GM12878 (cell line): ENCODE data around the gene ARHGDIA. TPM values are rescaled to one million over a fixed set of nuclear protein-coding genes. Genes with fewer than 3 reads are reported as not detected.

Experiments used
- BACH1 ChIP-seq: fragments of 450-650 bp; IDR thresholded peaks from 2 replicates; pipeline ENCODE4 v1.6.1; 2017; ENCODE audit warnings: mild to moderate bottlenecking, borderline replicate concordance
- BRCA1 ChIP-seq: IDR thresholded peaks from 2 replicates; pipeline ENCODE4 v1.6.1; 2011; ENCODE audit warnings: low read depth, low read length, improper control_type of control experiment
- CEBPB ChIP-seq, 2 experiments: fragments of 150-350 bp in 1 of 2; IDR thresholded peaks; 2 replicates each; pipeline ENCODE4 v1.6.1; 2012 to 2014; ENCODE audit warnings: low read depth in 2 of 2, low read length in 2 of 2, borderline replicate concordance in 1 of 2, inconsistent platforms in 1 of 2
- CHD2 ChIP-seq: IDR thresholded peaks from 2 replicates; pipeline ENCODE4 v1.6.1; 2011; ENCODE audit warnings: low read depth, low read length, improper control_type of control experiment, borderline replicate concordance
- FOXM1 ChIP-seq: IDR thresholded peaks from 2 replicates; pipeline ENCODE4 v1.6.1; 2012; ENCODE audit warnings: low read depth, mild to moderate bottlenecking, inconsistent platforms, low read length, moderate library complexity
- HDGF ChIP-seq: fragments of 450-650 bp; IDR thresholded peaks from 2 replicates; pipeline ENCODE4 v1.6.1; 2016; ENCODE audit warnings: antibody characterized with exemption
- IKZF1 ChIP-seq: fragments of 450-650 bp; conservative IDR thresholded peaks from 2 replicates; pipeline ENCODE4 v1.6.1; 2017; ENCODE audit warnings: antibody characterized with exemption, mild to moderate bottlenecking
- IRF4 ChIP-seq: IDR thresholded peaks from 2 replicates; pipeline ENCODE4 v1.6.1; 2011; ENCODE audit warnings: low read depth, low read length
- NFXL1 ChIP-seq: fragments of 450-650 bp; IDR thresholded peaks from 2 replicates; pipeline ENCODE4 v1.6.1; 2017; ENCODE audit warnings: antibody characterized with exemption, mild to moderate bottlenecking, borderline replicate concordance
- PAX5 ChIP-seq: IDR thresholded peaks from 2 replicates; pipeline ENCODE4 v1.6.1; 2011; ENCODE audit warnings: low read depth, low read length, borderline replicate concordance
- POLR2A ChIP-seq: IDR thresholded peaks from 2 replicates; pipeline ENCODE4 v1.6.1; 2011; ENCODE audit warnings: low read depth, mild to moderate bottlenecking, low read length
- RFX5 ChIP-seq: IDR thresholded peaks from 2 replicates; pipeline ENCODE4 v1.6.1; 2011; ENCODE audit warnings: low read depth, low read length, improper control_type of control experiment
- RUNX3 ChIP-seq: IDR thresholded peaks from 2 replicates; pipeline ENCODE4 v1.6.1; 2012; ENCODE audit warnings: low read length, inconsistent platforms
- SIN3A ChIP-seq: IDR thresholded peaks from 2 replicates; pipeline ENCODE4 v1.6.1; 2012; ENCODE audit warnings: low read depth, low read length, improper control_type of control experiment
- SUPT20H ChIP-seq: IDR thresholded peaks from 2 replicates; pipeline ENCODE4 v1.6.1; 2011; ENCODE audit warnings: low read depth, mild to moderate bottlenecking, low read length, moderate library complexity, borderline replicate concordance; ENCODE audit not compliant: control insufficient read depth
- ZBED1 ChIP-seq: IDR thresholded peaks from 2 replicates; pipeline ENCODE4 v1.6.1; 2016; ENCODE audit warnings: borderline replicate concordance
- ZNF217 ChIP-seq: fragments of 450-650 bp; IDR thresholded peaks from 2 replicates; pipeline ENCODE4 v1.6.1; 2017; ENCODE audit warnings: antibody characterized with exemption, mild to moderate bottlenecking
- ZNF24 ChIP-seq: fragments of 450-650 bp; IDR thresholded peaks from 2 replicates; pipeline ENCODE4 v1.6.1; 2017; ENCODE audit warnings: antibody characterized with exemption, mild to moderate bottlenecking
- polyA plus RNA-seq, 11 experiments: library from polyadenylated mRNA; depleted of rRNA in 4 of 11; unstranded in 6 of 11; stranded (reverse) in 5 of 11; fragments of >200 nt; fragmentation: Nextera tagmentation in 4 of 11; fragmentation: Illumina TruSeq in 1 of 11; extraction: Ambion mirVana in 4 of 11; extraction: Trizol in 1 of 11; gene quantifications; 1 replicate in 1 of 11; 2 replicates in 10 of 11; pipeline versions ENCODE4 v1.2.1 to v1.2.3, GENCODE V29; 2011 to 2016; ENCODE audit warnings: inconsistent platforms in 2 of 11, missing spikeins in 2 of 11, low read depth in 1 of 11
- total RNA-seq, 4 experiments: library from RNA; depleted of rRNA in 3 of 4; stranded (reverse); fragments of >200 nt in 3 of 4; fragmentation: Illumina TruSeq in 1 of 4; extraction: Trizol in 1 of 4; gene quantifications; 2 replicates each; pipeline versions ENCODE4 v1.2.1 to v1.2.3, GENCODE V29; 2013 to 2021
- TF ChIP-seq, protein P1 (sequence below): fragments of 450-650 bp; IDR thresholded peaks from 2 replicates; pipeline ENCODE4 v1.6.1; 2017; ENCODE audit warnings: mild to moderate bottlenecking, moderate library complexity
- TF ChIP-seq, protein P2 (sequence below): fragments of 450-650 bp; IDR thresholded peaks from 2 replicates; pipeline ENCODE4 v1.6.1; 2018; ENCODE audit warnings: mild to moderate bottlenecking, low read depth, moderate library complexity; ENCODE audit not compliant: partially characterized antibody
- TF ChIP-seq, protein P3 (sequence below): fragments of 450-650 bp; IDR thresholded peaks from 2 replicates; pipeline ENCODE4 v1.6.1; 2017; ENCODE audit warnings: borderline replicate concordance

Gene ARHGDIA
- total and polyA plus RNA-seq, 10 of the 15 experiments (the other 5 are each of a cell fraction or from before 2014, with no cell fraction given): 17.9 to 552 (median 169) TPM

DNA sequence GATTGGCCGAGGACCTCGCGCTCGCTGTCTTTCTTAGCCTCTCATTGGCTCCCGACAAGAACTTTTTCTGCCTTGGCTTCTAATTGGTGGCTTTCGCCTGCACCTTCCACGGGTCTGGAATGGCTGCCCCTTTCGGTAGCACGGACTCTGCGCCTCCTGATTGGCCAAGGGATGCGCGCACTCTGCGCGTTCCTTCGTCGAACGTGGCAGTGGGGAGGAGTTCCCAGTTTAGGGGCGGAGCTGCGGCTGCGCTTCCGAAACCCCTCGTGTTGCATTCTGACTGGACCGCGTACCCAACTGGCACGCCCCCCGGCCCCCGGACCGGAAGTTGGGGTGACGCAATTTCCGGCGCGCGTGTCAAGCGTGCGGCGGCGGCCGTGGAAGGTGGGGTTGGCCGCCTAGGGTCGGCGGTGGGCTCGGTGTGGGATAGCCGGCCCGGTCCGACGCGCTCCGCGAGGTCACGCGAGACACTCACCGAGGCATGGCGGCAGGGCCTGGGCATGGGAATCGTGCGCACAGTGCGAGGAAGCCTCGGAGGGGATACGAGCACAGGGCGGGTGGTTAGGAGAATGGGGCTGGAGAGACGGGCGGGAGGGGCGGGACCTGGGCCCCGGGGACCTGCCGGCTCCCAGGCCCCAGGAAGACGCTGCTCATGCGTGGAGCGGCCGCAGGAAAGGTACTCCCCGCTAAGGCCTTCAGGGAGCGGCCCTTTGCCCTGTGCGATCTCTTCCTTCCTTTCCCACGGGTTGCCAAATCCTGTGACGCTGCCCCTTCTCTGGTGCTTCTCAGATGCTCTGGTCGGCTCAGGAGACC, 10.2 kb downstream of the ARHGDIA start (continued):
- TF ChIP-seq ZNF217 (no peak), SUPT20H (no peak), BACH1 (peak; percentile 93), IRF4 (peak; percentile 34; the same call in 1 of the 2 replicates), IKZF1 (peak; percentile 100), SIN3A (no peak; the same call in 1 of the 2 replicates), BRCA1 (no peak), ZBED1 (0 out of 2 replicates have a peak, but pooled peaks have one; percentile 25), POLR2A (peak; percentile 96), RUNX3 (peak; percentile 40), HDGF (peak; percentile 98), ZNF24 (no peak), FOXM1 (peak; percentile 83), NFXL1 (no peak; the same call in 1 of the 2 replicates), RFX5 (peak; percentile 89), CHD2 (peak; percentile 97), PAX5 (peak; percentile 5; the same call in 1 of the 2 replicates), CEBPB (IDR thresholded peaks at IDR 0.05; ENCODE audit: borderline replicate concordance in 1 of 2, low read depth in 2 of 2, low read length in 2 of 2) (peak in 1 of 2 experiments; percentile 64; a peak in 1 of 4 replicates)
- TF ChIP-seq, protein P1, sequence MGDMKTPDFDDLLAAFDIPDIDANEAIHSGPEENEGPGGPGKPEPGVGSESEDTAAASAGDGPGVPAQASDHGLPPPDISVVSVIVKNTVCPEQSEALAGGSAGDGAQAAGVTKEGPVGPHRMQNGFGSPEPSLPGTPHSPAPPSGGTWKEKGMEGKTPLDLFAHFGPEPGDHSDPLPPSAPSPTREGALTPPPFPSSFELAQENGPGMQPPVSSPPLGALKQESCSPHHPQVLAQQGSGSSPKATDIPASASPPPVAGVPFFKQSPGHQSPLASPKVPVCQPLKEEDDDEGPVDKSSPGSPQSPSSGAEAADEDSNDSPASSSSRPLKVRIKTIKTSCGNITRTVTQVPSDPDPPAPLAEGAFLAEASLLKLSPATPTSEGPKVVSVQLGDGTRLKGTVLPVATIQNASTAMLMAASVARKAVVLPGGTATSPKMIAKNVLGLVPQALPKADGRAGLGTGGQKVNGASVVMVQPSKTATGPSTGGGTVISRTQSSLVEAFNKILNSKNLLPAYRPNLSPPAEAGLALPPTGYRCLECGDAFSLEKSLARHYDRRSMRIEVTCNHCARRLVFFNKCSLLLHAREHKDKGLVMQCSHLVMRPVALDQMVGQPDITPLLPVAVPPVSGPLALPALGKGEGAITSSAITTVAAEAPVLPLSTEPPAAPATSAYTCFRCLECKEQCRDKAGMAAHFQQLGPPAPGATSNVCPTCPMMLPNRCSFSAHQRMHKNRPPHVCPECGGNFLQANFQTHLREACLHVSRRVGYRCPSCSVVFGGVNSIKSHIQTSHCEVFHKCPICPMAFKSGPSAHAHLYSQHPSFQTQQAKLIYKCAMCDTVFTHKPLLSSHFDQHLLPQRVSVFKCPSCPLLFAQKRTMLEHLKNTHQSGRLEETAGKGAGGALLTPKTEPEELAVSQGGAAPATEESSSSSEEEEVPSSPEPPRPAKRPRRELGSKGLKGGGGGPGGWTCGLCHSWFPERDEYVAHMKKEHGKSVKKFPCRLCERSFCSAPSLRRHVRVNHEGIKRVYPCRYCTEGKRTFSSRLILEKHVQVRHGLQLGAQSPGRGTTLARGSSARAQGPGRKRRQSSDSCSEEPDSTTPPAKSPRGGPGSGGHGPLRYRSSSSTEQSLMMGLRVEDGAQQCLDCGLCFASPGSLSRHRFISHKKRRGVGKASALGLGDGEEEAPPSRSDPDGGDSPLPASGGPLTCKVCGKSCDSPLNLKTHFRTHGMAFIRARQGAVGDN: 0 out of 2 replicates have a peak, but pooled peaks have one; percentile 39
- TF ChIP-seq, protein P2, sequence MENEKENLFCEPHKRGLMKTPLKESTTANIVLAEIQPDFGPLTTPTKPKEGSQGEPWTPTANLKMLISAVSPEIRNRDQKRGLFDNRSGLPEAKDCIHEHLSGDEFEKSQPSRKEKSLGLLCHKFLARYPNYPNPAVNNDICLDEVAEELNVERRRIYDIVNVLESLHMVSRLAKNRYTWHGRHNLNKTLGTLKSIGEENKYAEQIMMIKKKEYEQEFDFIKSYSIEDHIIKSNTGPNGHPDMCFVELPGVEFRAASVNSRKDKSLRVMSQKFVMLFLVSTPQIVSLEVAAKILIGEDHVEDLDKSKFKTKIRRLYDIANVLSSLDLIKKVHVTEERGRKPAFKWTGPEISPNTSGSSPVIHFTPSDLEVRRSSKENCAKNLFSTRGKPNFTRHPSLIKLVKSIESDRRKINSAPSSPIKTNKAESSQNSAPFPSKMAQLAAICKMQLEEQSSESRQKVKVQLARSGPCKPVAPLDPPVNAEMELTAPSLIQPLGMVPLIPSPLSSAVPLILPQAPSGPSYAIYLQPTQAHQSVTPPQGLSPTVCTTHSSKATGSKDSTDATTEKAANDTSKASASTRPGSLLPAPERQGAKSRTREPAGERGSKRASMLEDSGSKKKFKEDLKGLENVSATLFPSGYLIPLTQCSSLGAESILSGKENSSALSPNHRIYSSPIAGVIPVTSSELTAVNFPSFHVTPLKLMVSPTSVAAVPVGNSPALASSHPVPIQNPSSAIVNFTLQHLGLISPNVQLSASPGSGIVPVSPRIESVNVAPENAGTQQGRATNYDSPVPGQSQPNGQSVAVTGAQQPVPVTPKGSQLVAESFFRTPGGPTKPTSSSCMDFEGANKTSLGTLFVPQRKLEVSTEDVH: peak; percentile 74
- TF ChIP-seq, protein P3, sequence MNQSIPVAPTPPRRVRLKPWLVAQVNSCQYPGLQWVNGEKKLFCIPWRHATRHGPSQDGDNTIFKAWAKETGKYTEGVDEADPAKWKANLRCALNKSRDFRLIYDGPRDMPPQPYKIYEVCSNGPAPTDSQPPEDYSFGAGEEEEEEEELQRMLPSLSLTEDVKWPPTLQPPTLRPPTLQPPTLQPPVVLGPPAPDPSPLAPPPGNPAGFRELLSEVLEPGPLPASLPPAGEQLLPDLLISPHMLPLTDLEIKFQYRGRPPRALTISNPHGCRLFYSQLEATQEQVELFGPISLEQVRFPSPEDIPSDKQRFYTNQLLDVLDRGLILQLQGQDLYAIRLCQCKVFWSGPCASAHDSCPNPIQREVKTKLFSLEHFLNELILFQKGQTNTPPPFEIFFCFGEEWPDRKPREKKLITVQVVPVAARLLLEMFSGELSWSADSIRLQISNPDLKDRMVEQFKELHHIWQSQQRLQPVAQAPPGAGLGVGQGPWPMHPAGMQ: no peak
